ENCODE data around the gene BAD. TPM values are rescaled to one million over a fixed set of nuclear protein-coding genes. Genes with fewer than 3 reads are reported as not detected.
"Not testable (repeated sequence)": the region's sequence is repeated elsewhere in the genome, so short reads cannot be mapped to it uniquely, and the experiment has no call there.

The BAD gene
- total RNA-seq, 1 experiment from 2014 or later: 63.5 TPM

GRCh38 chr11:64258946-64259532, 25.4 kb downstream of the BAD start:
- DNase-seq (ENCODE audit: low read depth): no peak

- DNase-seq (ENCODE audit: low read depth): no peak
Observed at GRCh38 chr11:64258356-64258755, 26.1 kb downstream of the BAD start.

- DNase-seq (ENCODE audit: low read depth): no peak
Observed at GRCh38 chr11:64256300-64256699, 28.2 kb downstream of the BAD start.

DNA sequence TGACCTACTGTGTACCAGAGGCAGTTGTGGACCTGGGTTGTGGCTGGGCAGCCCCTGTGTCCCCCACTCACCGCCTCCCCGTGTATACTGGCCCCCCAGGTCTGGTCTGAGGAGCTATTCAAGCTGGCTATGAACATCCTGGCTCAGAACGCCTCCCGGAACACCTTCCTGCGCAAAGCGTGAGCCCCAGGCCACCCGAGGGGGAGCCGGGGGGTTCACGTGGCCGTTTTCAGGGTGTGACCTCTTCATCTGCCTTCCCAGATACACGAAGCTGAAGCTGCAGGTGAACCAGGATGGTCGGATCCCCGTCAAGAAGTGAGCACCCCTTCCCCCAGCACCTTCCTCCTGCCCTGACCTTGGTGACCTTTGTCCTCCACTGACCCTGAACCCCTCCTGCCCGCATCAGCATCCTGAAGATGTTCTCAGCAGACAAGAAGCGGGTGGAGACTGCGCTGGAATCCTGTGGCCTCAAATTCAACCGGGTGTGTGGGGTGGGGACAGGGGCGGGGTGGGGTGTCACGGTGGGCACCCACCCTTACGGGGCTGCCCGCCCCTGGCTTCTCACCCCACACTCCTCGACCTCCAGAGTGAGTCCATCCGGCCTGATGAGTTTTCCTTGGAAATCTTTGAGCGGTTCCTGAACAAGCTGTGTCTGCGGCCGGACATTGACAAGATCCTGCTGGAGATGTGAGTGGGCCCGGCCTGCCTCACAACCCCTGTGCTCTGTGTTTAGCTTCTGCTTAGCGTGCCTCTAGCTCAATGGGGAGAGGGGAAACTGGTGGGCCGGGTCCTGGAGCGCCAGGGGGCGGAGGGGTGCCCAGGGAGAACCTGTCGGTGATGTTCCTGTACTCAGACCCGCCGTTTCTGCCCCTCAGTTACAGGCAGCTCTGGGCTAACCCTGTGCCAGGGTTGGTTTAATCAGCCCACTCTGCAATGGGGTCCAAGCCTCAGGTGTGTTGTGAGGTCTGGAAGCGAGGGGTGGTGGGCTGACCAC, 29.0 kb downstream of the BAD start:
- no peak for DNase-seq (ENCODE audit: low read depth)

DNA sequence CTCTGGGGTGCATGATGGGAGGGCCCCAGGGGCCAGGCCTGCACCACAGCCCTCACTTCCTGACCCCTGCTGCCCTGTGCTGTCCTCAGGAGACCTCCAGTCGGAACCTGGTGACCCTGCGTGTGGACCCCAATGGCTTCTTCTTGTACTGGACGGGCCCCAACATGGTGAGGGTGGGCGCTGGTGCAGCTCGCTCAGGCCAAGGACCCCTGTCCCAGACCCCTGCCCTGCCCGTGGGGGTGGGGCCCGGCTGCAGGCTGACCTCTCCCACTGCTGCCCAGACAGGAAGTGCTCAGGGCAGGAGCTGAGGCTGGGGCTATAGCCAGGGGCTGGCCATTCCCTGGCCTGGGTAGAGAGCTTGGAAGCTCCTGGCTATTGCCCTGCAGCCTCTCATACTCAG, 30.1 kb downstream of the BAD start:
- no peak for DNase-seq (ENCODE audit: low read depth)

DNA sequence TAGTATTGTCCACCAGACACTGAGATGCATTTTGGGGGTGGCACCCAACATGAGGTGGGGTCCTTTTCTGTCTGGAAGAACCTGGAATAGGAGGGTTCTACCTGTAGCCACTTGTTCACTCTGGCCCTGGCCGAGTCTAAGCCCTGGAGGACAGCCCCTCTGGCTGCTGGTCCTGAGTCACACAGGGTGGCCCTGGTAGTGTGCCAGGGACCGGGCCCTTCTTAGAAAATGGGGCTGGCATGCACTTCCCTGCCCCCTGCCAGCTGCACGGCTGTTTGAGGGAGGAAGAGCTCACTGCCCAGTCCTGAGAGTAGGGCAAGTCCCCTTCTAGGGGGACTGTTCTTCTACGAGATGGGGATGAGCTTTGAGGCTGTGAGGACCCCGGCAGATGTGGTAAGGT, 31.0 kb downstream of the BAD start:
- no peak for DNase-seq (ENCODE audit: low read depth)

DNA sequence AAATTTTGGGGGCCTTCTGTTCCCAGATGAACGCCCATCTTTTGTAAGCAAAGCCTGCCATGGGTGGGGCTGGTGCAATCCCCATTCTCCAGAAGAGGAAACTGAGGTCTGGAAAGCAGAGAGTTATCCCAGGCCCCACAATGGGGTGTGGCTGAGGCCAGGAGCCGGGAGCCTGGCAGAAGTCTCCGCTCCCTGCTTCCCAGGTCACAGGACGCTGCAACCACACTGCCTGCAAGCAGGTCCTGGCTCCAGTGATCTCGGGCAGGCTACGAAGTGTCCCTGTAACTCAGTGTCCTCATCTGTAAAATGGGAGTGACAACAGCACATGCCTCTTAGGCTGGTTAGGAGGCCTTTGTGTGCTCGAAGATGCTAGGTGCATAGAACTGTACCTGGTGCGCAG, 31.4 kb downstream of the BAD start:
- no peak for DNase-seq (ENCODE audit: low read depth)

GRCh38 chr11:64252003-64252872, 32.2 kb downstream of the BAD start:
- DNase-seq (ENCODE audit: low read depth): peak; percentile 54

DNA sequence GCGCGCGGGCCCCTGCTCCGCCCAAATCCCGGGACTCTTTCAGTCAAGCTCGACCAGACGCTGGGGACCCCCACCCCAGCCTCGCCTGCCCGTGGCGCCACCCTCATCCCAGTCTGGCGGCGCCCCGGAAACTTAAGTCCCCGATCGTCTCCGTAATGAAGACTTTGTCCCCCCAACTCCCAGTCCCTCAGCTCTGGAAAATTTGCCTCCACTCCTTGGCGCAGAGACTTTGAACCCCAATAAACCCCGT, 32.8 kb downstream of the BAD start:
- no peak for DNase-seq (ENCODE audit: low read depth)

GRCh38 chr11:64251016-64251752, 33.3 kb downstream of the BAD start, which contains the start of gene PLCB3:
PLCB3 (plus strand) TSS chr11:64251530; CDS start chr11:64251650, 120 bp downstream.
- peak; percentile 53 for DNase-seq (ENCODE audit: low read depth)

DNA sequence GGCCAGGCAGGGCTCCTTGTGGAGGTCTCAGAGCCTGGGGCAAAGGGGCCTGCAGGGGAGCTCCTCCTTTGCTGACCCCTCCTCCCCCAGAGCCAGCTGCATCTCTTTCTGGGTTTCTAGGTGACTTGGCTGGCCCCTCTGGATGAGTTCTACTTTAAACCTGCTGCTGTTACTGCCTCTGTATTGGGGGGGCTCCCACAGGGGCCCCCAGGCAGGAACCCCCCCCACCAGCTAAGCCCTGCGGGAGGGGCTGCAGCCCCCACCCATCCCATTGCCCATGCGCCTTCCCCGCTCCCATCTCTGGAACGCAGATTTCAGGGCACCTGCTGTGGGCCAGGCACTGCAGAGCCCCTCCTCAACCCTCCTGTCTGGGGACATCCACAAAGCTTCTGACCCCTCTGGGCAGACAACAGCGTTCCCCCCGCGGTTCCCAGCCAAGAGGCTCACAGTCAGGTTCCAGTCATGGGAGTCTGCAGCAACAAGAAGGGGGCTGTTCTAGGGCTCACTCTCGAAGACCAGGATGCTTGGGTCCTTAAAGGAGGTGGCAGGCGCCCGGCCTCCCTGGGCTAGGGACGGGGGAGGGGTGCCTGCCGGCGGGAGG, 34.0 kb downstream of the BAD start:
- no peak for DNase-seq (ENCODE audit: low read depth)

DNA sequence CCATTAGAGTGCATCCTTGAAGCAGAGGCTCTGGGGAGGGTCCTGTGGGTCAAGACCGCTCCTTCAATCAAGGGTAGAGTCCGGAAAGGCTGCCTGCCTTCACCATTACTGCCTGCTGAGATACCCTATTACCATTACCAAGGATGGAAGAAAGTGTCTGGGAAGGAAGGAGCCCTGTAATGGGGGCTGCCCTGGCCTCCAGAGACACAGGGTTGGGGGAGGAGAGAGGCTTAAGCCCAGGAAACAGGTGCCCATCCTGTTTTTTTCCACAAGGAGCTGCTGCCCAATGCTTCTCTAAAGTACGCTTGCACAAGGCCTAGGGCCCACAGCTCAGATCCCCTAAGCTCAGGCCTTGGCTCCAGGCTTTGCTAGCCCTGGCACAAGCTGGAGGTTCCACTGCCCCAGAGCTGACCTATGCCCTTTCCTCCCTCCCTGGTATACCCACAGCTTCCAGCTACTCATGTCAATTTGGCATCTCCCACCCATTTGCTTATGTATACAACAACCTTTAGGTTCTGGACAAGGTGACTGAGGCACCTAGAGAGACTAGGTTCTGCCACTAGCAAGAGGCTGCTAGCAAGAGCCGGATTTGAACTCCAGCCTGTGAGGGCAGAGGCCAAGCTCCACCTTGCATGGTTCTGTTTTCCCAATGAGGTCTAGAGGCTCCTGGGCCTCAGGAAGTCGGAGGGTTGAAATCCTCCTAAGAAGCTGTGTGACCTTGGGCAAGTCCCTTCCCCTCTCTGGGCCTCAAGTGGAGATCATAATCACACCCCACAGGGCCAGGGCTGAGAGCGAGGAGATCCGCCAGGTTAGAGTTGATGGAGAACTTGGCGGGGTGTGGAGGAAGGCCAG, 34.7 kb downstream of the BAD start:
- no peak for DNase-seq (ENCODE audit: low read depth)

GRCh38 chr11:64249038-64249437, 35.4 kb downstream of the BAD start:
- no peak for DNase-seq (ENCODE audit: low read depth)

- no peak for DNase-seq (ENCODE audit: low read depth)
Observed at GRCh38 chr11:64248578-64248977, 35.9 kb downstream of the BAD start.

- no peak for DNase-seq (ENCODE audit: low read depth)
Observed at GRCh38 chr11:64247729-64248531, 36.5 kb downstream of the BAD start.

- DNase-seq (ENCODE audit: low read depth): peak; percentile 91
Observed at GRCh38 chr11:64246871-64247728, 37.4 kb downstream of the BAD start, which contains the start of gene PPP1R14B. PPP1R14B (minus strand) TSS chr11:64246943; CDS start chr11:64246673, 270 bp downstream.

GRCh38 chr11:64246621-64246870, 37.9 kb downstream of the BAD start:
- not testable (repeated sequence) for DNase-seq (ENCODE audit: low read depth)

- DNase-seq (ENCODE audit: low read depth): peak; percentile 97
Observed at GRCh38 chr11:64245797-64246620, 38.5 kb downstream of the BAD start.
